Naive thymus-derived CD4-positive, alpha-beta T cell (primary cell): ENCODE measurements around the gene PTPRF. TPM values are rescaled to one million over a fixed set of nuclear protein-coding genes. Genes with fewer than 3 reads are reported as not detected.

Source experiments
- ATAC-seq: fragments of 150-1000 bp; cut with Tn5 transposase; 2 replicates; pipeline ENCODE4 v1.10.0; 2021; ENCODE audit warnings: mild to moderate bottlenecking, moderate library complexity
- CTCF ChIA-PET: fragments of 350-600 bp; sonication (Branson Sonifier 250); formaldehyde crosslinking; loops from one replicate; lab custom pipeline; 2021; ENCODE audit warnings: antibody characterized with exemption; lab: Charles Lee
- POLR2A ChIA-PET: fragments of 350-600 bp; sonication (Branson Sonifier 250); formaldehyde crosslinking; loops from one replicate; lab custom pipeline; 2021; ENCODE audit warnings: antibody characterized with exemption, inconsistent platforms; lab: Charles Lee
- DNase-seq, 9 donors: peaks; one replicate each; pipeline versions ENCODE4 v3.0.0 to v3.0.0-alpha.2; 2020 to 2022; ENCODE audit warnings: mixed read lengths in 1 of 9
- H3K27ac ChIP-seq: one replicate; pipeline ENCODE4 v1.7.0; 2013; ENCODE audit warnings: mild to moderate bottlenecking, low read depth, low read length, moderate library complexity
- H3K27me3 ChIP-seq, 2 donors: one replicate each; pipeline ENCODE4 v1.7.0; 2013; ENCODE audit warnings: low read length in 2 of 2, mild to moderate bottlenecking in 2 of 2, moderate library complexity in 2 of 2; ENCODE audit not compliant: control insufficient read depth in 2 of 2, insufficient read depth in 2 of 2
- H3K36me3 ChIP-seq, 3 experiments: 1 replicate in 2 of 3; 2 replicates in 1 of 3; pipeline ENCODE4 v1.7.0; 2013; ENCODE audit warnings: low read length in 3 of 3, mild to moderate bottlenecking in 3 of 3, moderate library complexity in 1 of 3; ENCODE audit not compliant: insufficient read depth in 3 of 3, control insufficient read depth in 2 of 3
- H3K4me1 ChIP-seq, 2 donors: one replicate each; pipeline ENCODE4 v1.7.0; 2013; ENCODE audit warnings: low read length in 2 of 2, mild to moderate bottlenecking in 2 of 2, moderate library complexity in 1 of 2; ENCODE audit not compliant: control insufficient read depth in 2 of 2, insufficient read depth in 2 of 2
- H3K4me3 ChIP-seq: 2 replicates; pipeline ENCODE4 v1.7.0; 2013; ENCODE audit warnings: mild to moderate bottlenecking, low read length
- H3K9me3 ChIP-seq, 3 experiments: 1 replicate in 2 of 3; 2 replicates in 1 of 3; pipeline ENCODE4 v1.7.0; 2013; ENCODE audit warnings: low read length in 3 of 3; ENCODE audit not compliant: control insufficient read depth in 2 of 3
- H3K27ac Mint-ChIP-seq, 9 donors: one replicate each; pipeline ENCODE4 v1.8.0; 2020 to 2022; ENCODE audit warnings: mixed read lengths in 9 of 9, mild to moderate bottlenecking in 8 of 9, moderate library complexity in 5 of 9, inconsistent platforms in 2 of 9
- H3K27me3 Mint-ChIP-seq, 5 donors: one replicate each; pipeline ENCODE4 v1.8.0; 2021 to 2022; ENCODE audit warnings: mixed read lengths in 5 of 5, mild to moderate bottlenecking in 1 of 5
- H3K36me3 Mint-ChIP-seq, 5 donors: one replicate each; pipeline ENCODE4 v1.8.0; 2020 to 2022; ENCODE audit warnings: mixed read lengths in 5 of 5, mild to moderate bottlenecking in 3 of 5, inconsistent platforms in 1 of 5
- H3K4me1 Mint-ChIP-seq, 7 donors: one replicate each; pipeline ENCODE4 v1.8.0; 2020 to 2022; ENCODE audit warnings: mixed read lengths in 7 of 7, mild to moderate bottlenecking in 3 of 7, inconsistent platforms in 1 of 7
- H3K4me3 Mint-ChIP-seq, 10 donors: one replicate each; pipeline ENCODE4 v1.8.0; 2020 to 2022; ENCODE audit warnings: mild to moderate bottlenecking in 10 of 10, mixed read lengths in 10 of 10, moderate library complexity in 6 of 10, inconsistent platforms in 2 of 10
- H3K9me3 Mint-ChIP-seq, 11 donors: one replicate each; pipeline ENCODE4 v1.8.0; 2020 to 2022; ENCODE audit warnings: mixed read lengths in 11 of 11, mild to moderate bottlenecking in 4 of 11, inconsistent platforms in 1 of 11, moderate library complexity in 1 of 11
- intact Hi-C, 2 donors: fragments of 100-400 bp; cut with micrococcal nuclease; formaldehyde crosslinking; loops; one replicate each; pipeline ENCODE4 v1.15.1; 2023
- polyA plus RNA-seq, 2 donors: library from polyadenylated mRNA; unstranded; fragments of 300-500 nt; fragmentation: Illumina TruSeq; gene quantifications; one replicate each; pipeline ENCODE4 v1.2.3, GENCODE V29; 2021
- total RNA-seq, 6 experiments: library from RNA in 5 of 6; stranded (reverse) in 5 of 6; gene quantifications; 1 replicate in 5 of 6; 2 replicates in 1 of 6; pipeline ENCODE4 v1.2.3 and lab custom pipeline; 2021 to 2026

PTPRF gene
- total and polyA plus RNA-seq, 7 experiments from 2014 or later = 0.49 to 2.3 (median 1.8) TPM; not detected in 4

GRCh38 chr1:43563876-43564539 lies 33.3 kb downstream of the PTPRF start:
- H3K9me3 Mint-ChIP-seq = no peaks in the 10 kb centered on the region
- DNase-seq = no peak
- CTCF ChIA-PET = no interaction called here
- peak overlapping the region in 1 of 9 donors; percentile 31 for H3K27ac Mint-ChIP-seq
- intact Hi-C loops = loop anchor here in 1 of 2 donors (2.0 kb wide), 1 partner anchor 33 kb away; the partner anchor contains the start of gene PTPRF
- H3K4me1 ChIP-seq = no peaks in the 10 kb centered on the region
- no peaks in the 10 kb centered on the region for H3K36me3 ChIP-seq
- no peak for ATAC-seq
- no peak overlapping the region for H3K27ac ChIP-seq
- no peak overlapping the region for H3K4me3 ChIP-seq
- no peaks in the 10 kb centered on the region for H3K27me3 ChIP-seq
- peak overlapping the region in 2 of 10 donors; percentile 8 to 77 for H3K4me3 Mint-ChIP-seq
- POLR2A ChIA-PET = no interaction called here
- H3K36me3 Mint-ChIP-seq = no peaks in the 10 kb centered on the region
- no peaks in the 10 kb centered on the region for H3K9me3 ChIP-seq
- peaks cover 0 to 12% (median 8%) of the 10 kb centered on the region in 5 donors for H3K27me3 Mint-ChIP-seq
- peaks cover 0 to 12% (median 4%) of the 10 kb centered on the region in 7 donors for H3K4me1 Mint-ChIP-seq

DNA sequence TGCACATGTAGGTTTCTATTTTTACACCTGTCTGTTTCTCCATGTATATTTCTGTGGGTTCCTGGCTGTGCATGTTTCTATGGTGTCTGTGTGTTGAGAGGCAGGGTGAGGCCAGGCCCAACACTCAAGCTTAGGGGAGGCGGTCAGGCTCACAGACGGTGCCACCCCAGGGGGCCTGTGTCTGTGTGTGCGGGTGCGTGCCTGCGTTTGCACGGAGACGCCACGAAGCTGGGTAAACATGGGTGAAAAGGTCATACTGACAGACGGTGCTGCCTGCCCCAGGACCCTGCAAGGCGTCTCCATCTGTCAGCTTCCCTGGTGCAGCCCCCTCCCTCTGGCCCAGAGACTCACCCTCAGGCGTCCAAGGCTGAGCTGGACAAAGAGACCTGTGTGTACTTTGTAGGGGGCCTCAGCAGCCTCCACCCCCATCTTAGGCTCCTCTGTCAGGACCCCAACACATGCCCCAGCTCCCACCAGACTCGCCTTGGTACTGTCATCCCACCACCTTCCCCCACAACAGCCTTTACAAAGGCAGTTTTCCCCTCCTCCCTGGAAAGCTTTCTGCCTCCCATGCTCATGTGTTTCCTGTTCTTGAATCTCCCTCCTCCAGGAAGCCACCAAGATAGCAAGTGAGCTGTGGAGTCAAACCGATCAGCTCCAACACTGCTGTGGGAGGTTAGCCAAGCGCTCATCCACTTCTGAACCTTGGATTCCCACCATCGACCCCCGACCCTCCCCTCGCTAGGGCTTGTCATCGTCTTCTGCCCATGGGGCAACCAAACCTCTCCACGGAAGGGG lies 34.1 kb downstream of the PTPRF start:
- Histone ChIP-seq H3K4me1 (no peaks in the 10 kb centered on the region), H3K36me3 (no peaks in the 10 kb centered on the region), H3K27ac (no peak overlapping the region), H3K4me3 (no peak overlapping the region), H3K9me3 (no peaks in the 10 kb centered on the region), H3K27me3 (no peaks in the 10 kb centered on the region)
- no peak overlapping the region for H3K27ac Mint-ChIP-seq
- intact Hi-C loops = loop anchor here in 1 of 2 donors (1.0 to 2.0 kb wide), 2 partner anchors 34 to 86 kb away; partner anchors contain the start of genes KDM4A and PTPRF
- peak overlapping the region in 8 of 10 donors; percentile 18 to 80 (median 64) for H3K4me3 Mint-ChIP-seq
- ATAC-seq = no peak
- no peaks in the 10 kb centered on the region for H3K36me3 Mint-ChIP-seq
- H3K27me3 Mint-ChIP-seq = peaks cover 0 to 12% (median 8%) of the 10 kb centered on the region in 5 donors
- no peaks in the 10 kb centered on the region for H3K9me3 Mint-ChIP-seq
- ChIA-PET POLR2A (no interaction called here), CTCF (no interaction called here)
- no peak for DNase-seq
- H3K4me1 Mint-ChIP-seq = peaks cover 0 to 12% (median 4%) of the 10 kb centered on the region in 7 donors

- DNase-seq = peak in 6 of 9 donors; percentile 14 to 78 (median 20)
- H3K4me3 Mint-ChIP-seq = peak overlapping the region; percentile 56 to 80 (median 75)
- CTCF ChIA-PET = no interaction called here
- ATAC-seq = peak; percentile 76
- no peaks in the 10 kb centered on the region for H3K36me3 ChIP-seq
- peaks cover 0 to 12% (median 8%) of the 10 kb centered on the region in 5 donors for H3K27me3 Mint-ChIP-seq
- H3K4me1 ChIP-seq = no peaks in the 10 kb centered on the region
- no peaks in the 10 kb centered on the region for H3K9me3 ChIP-seq
- no peak overlapping the region for H3K27ac ChIP-seq
- peaks cover 0 to 12% (median 4%) of the 10 kb centered on the region in 7 donors for H3K4me1 Mint-ChIP-seq
- no peaks in the 10 kb centered on the region for H3K27me3 ChIP-seq
- peak overlapping the region; percentile 30 for H3K4me3 ChIP-seq
- H3K9me3 Mint-ChIP-seq = no peaks in the 10 kb centered on the region
- intact Hi-C loops = loop anchor here in 1 of 2 donors (1.0 to 2.0 kb wide), 2 partner anchors 35 to 85 kb away; partner anchors contain the start of genes KDM4A and PTPRF
- H3K27ac Mint-ChIP-seq = no peak overlapping the region
- POLR2A ChIA-PET = no interaction called here
- H3K36me3 Mint-ChIP-seq = no peaks in the 10 kb centered on the region
Observed at GRCh38 chr1:43565600-43566360, 35.1 kb downstream of the PTPRF start.

DNA sequence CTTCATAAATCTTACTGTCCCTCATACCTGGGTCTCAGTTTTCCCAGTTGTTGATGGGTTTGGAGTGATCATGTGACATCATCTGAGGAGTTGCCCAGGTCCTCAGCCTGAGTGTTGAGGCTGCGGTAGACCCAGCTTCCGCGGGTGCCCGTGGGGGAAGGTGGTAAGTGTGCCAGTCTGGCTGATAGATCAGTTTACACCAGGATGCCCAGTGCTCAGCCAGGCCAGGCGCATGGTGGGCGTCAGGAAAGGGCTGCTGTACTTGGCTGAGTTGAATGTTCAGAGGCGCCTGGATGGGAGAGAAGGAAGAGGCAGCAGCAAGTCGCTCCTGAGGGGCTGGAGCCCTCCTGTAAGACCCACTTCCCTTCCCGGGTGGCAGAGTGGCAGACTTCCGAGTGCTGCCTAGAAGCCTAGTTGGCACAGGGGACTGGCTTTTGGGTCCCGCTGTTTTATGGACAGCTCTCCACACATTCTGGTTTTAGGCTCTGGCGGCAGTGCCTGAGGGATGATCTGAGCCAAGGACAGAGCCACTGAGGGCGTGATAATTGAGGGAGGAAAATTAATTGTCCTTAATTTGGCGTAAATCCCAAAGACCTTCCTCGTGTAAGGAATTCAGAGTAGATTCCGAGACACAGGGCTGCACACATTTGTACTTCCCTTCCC lies 35.8 kb downstream of the PTPRF start:
- ChIA-PET CTCF (no interaction called here), POLR2A (no interaction called here)
- H3K36me3 Mint-ChIP-seq = no peaks in the 10 kb centered on the region
- ATAC-seq (no peak), DNase-seq (no peak)
- no peaks in the 10 kb centered on the region for H3K9me3 Mint-ChIP-seq
- Histone ChIP-seq H3K4me3 (no peak overlapping the region), H3K9me3 (no peaks in the 10 kb centered on the region), H3K27me3 (no peaks in the 10 kb centered on the region), H3K36me3 (no peaks in the 10 kb centered on the region), H3K4me1 (no peaks in the 10 kb centered on the region), H3K27ac (no peak overlapping the region)
- H3K4me3 Mint-ChIP-seq = peak overlapping the region; percentile 56 to 80 (median 75)
- H3K27ac Mint-ChIP-seq = no peak overlapping the region
- H3K27me3 Mint-ChIP-seq = peaks cover 0 to 11% (median 8%) of the 10 kb centered on the region in 5 donors
- intact Hi-C loops = no loop called here
- H3K4me1 Mint-ChIP-seq = peaks cover 0 to 12% (median 4%) of the 10 kb centered on the region in 7 donors

DNA sequence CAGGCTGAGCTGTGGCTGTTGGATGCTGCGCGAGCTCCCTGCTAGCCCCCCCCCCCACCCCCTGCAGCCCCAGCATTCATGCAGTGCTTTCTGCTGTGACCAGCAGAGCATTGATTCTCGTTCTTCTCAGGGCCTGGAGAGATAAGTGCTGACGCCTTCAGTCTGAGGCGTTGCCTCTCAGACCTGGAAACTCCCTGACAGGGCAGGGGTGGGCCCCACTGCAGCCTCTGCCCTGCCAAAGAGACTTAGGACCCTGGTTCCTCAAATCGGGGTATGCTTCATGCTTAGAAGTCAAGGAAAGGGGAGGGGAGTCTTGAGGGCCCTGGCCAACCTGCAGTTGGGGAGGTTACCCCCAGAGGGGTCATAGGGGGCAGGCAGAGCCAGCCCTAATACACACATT lies 38.5 kb downstream of the PTPRF start:
- Histone ChIP-seq H3K36me3 (no peaks in the 10 kb centered on the region), H3K9me3 (no peaks in the 10 kb centered on the region), H3K27ac (no peak overlapping the region), H3K4me3 (no peak overlapping the region), H3K4me1 (no peaks in the 10 kb centered on the region), H3K27me3 (no peaks in the 10 kb centered on the region)
- Mint-ChIP-seq H3K9me3 (no peaks in the 10 kb centered on the region), H3K27ac (no peak overlapping the region), H3K27me3 (peaks cover 0 to 8% (median 6%) of the 10 kb centered on the region in 5 donors), H3K36me3 (no peaks in the 10 kb centered on the region), H3K4me1 (peaks cover 0 to 12% (median 4%) of the 10 kb centered on the region in 7 donors), H3K4me3 (no peak overlapping the region)
- ATAC-seq = no peak
- intact Hi-C loops = no loop called here
- DNase-seq = no peak
- POLR2A ChIA-PET = no interaction called here
- CTCF ChIA-PET = no interaction called here

GRCh38 chr1:43570277-43570676 lies 39.6 kb downstream of the PTPRF start:
- H3K36me3 ChIP-seq = no peaks in the 10 kb centered on the region
- DNase-seq (no peak), ATAC-seq (no peak)
- no peaks in the 10 kb centered on the region for H3K27me3 ChIP-seq
- H3K27me3 Mint-ChIP-seq = peaks cover 0 to 8% (median 6%) of the 10 kb centered on the region in 5 donors
- no peak overlapping the region for H3K4me3 ChIP-seq
- H3K36me3 Mint-ChIP-seq = no peaks in the 10 kb centered on the region
- intact Hi-C loops = no loop called here
- CTCF ChIA-PET = no interaction called here
- POLR2A ChIA-PET = interaction anchor here (0.7 kb wide), 1 partner anchor 58 kb away, joined by 3 read pairs; no protein-coding TSS in a partner anchor
- H3K4me1 ChIP-seq = no peaks in the 10 kb centered on the region
- no peaks in the 10 kb centered on the region for H3K9me3 Mint-ChIP-seq
- H3K4me1 Mint-ChIP-seq = peaks cover 0 to 10% (median 4%) of the 10 kb centered on the region in 7 donors
- no peak overlapping the region for H3K4me3 Mint-ChIP-seq
- H3K9me3 ChIP-seq = no peaks in the 10 kb centered on the region
- no peak overlapping the region for H3K27ac ChIP-seq
- no peak overlapping the region for H3K27ac Mint-ChIP-seq
